CD4-positive, CD25-positive, alpha-beta regulatory T cell (primary cell): ENCODE results near the gene CRLF2. TPM values are rescaled to one million over a fixed set of nuclear protein-coding genes. Genes with fewer than 3 reads are reported as not detected.
"Not testable (repeated sequence)": the region's sequence is repeated elsewhere in the genome, so short reads cannot be mapped to it uniquely, and the experiment has no call there.

Source experiments
- ATAC-seq, 2 donors: fragments of 150-1000 bp; cut with Tn5 transposase; one replicate each; pipeline ENCODE4 v1.10.0; 2021; ENCODE audit warnings: low read depth in 2 of 2, moderate number of reproducible peaks in 2 of 2, moderate library complexity in 1 of 2
- DNase-seq, 3 donors: peaks; one replicate each; pipeline versions ENCODE4 v3.0.0 to v3.0.0-alpha.2; 2012 to 2022; ENCODE audit warnings: mixed read lengths in 1 of 3
- H3K27ac ChIP-seq: one replicate; pipeline ENCODE4 v1.7.0; 2013; ENCODE audit warnings: mild to moderate bottlenecking, low read length; ENCODE audit not compliant: insufficient read depth, poor library complexity, severe bottlenecking
- H3K27me3 ChIP-seq: one replicate; pipeline ENCODE4 v1.7.0; 2013; ENCODE audit warnings: low read length; ENCODE audit not compliant: control insufficient read depth, insufficient read depth
- H3K36me3 ChIP-seq: one replicate; pipeline ENCODE4 v1.7.0; 2013; ENCODE audit warnings: mild to moderate bottlenecking, low read length, moderate library complexity; ENCODE audit not compliant: control insufficient read depth, insufficient read depth
- H3K4me1 ChIP-seq: 2 replicates; pipeline ENCODE4 v1.7.0; 2013; ENCODE audit warnings: mild to moderate bottlenecking, low read length; ENCODE audit not compliant: insufficient read depth, control insufficient read depth, poor library complexity, severe bottlenecking
- H3K4me3 ChIP-seq: one replicate; pipeline ENCODE4 v1.7.0; 2013; ENCODE audit warnings: low read depth, mild to moderate bottlenecking, low read length, moderate library complexity
- H3K9me3 ChIP-seq, 2 experiments: 1 replicate in 1 of 2; 2 replicates in 1 of 2; pipeline ENCODE4 v1.7.0; 2013; ENCODE audit warnings: low read length in 2 of 2, mild to moderate bottlenecking in 1 of 2, moderate library complexity in 1 of 2; ENCODE audit not compliant: control insufficient read depth in 2 of 2
- H3K27ac Mint-ChIP-seq, 3 donors: one replicate each; pipeline ENCODE4 v1.8.0; 2020 to 2022; ENCODE audit warnings: mild to moderate bottlenecking in 3 of 3, mixed read lengths in 3 of 3, moderate library complexity in 2 of 3
- H3K27me3 Mint-ChIP-seq: one replicate; pipeline ENCODE4 v1.8.0; 2022; ENCODE audit warnings: mild to moderate bottlenecking, mixed read lengths
- H3K36me3 Mint-ChIP-seq: one replicate; pipeline ENCODE4 v1.8.0; 2020; ENCODE audit warnings: mixed read lengths
- H3K4me1 Mint-ChIP-seq, 4 donors: one replicate each; pipeline ENCODE4 v1.8.0; 2020 to 2022; ENCODE audit warnings: mixed read lengths in 4 of 4, mild to moderate bottlenecking in 1 of 4
- H3K4me3 Mint-ChIP-seq, 4 donors: one replicate each; pipeline ENCODE4 v1.8.0; 2020 to 2022; ENCODE audit warnings: mild to moderate bottlenecking in 4 of 4, mixed read lengths in 4 of 4, moderate library complexity in 3 of 4
- H3K9me3 Mint-ChIP-seq, 7 donors: one replicate each; pipeline ENCODE4 v1.8.0; 2020 to 2022; ENCODE audit warnings: mixed read lengths in 7 of 7, mild to moderate bottlenecking in 3 of 7, moderate library complexity in 2 of 7
- polyA plus RNA-seq, 4 donors: library from polyadenylated mRNA; unstranded; fragments of 300-500 nt; fragmentation: Illumina TruSeq; gene quantifications; one replicate each; pipeline ENCODE4 v1.2.3, GENCODE V29; 2021
- total RNA-seq: library from RNA; stranded (reverse); gene quantifications from one replicate; pipeline ENCODE4 v1.2.3, GENCODE V29; 2022

The CRLF2 gene
- total RNA-seq (1.2 TPM), polyA plus RNA-seq (1 to 10 TPM in 1 of 4 donors, not detected in 3; 1.4 TPM)

GRCh38 chrX:1212532-1212931, at the start of gene CRLF2:
Gene CRLF2 (minus strand): TSS chrX:1212649. CDS start chrX:1212634, 15 bp downstream.
- Mint-ChIP-seq H3K4me1 (peaks cover 14 to 34% (median 20%) of the 10 kb centered on the region in 4 donors), H3K36me3 (no peaks in the 10 kb centered on the region), H3K9me3 (peaks cover 0 to 6% (median 0%) of the 10 kb centered on the region in 7 donors), H3K27ac (peak within 1 kb of the TSS in 2 of 3 donors; percentile 34 to 48), H3K4me3 (peak within 1 kb of the TSS; percentile 65 to 79 (median 72)), H3K27me3 (peaks cover 10% of the 10 kb centered on the region)
- DNase-seq = peak in 1 of 3 donors; percentile 66
- Histone ChIP-seq H3K36me3 (no peaks in the 10 kb centered on the region), H3K27me3 (no peaks in the 10 kb centered on the region), H3K4me3 (peak within 1 kb of the TSS; percentile 50), H3K4me1 (peaks cover 12% of the 10 kb centered on the region), H3K27ac (peak within 1 kb of the TSS; percentile 41), H3K9me3 (no peaks in the 10 kb centered on the region)
- peak; percentile 33 to 34 for ATAC-seq

GRCh38 chrX:1261771-1262170, 49.3 kb upstream of the CRLF2 start:
- not testable (repeated sequence) for H3K27me3 ChIP-seq, H3K27me3 Mint-ChIP-seq, H3K4me3 Mint-ChIP-seq, ATAC-seq, H3K27ac Mint-ChIP-seq, H3K36me3 ChIP-seq, H3K27ac ChIP-seq, H3K9me3 Mint-ChIP-seq, H3K4me1 Mint-ChIP-seq, H3K4me1 ChIP-seq, DNase-seq, H3K9me3 ChIP-seq, H3K4me3 ChIP-seq, H3K36me3 Mint-ChIP-seq

- no peaks in the 10 kb centered on the region for H3K4me1 Mint-ChIP-seq
- no peaks in the 10 kb centered on the region for H3K36me3 ChIP-seq
- H3K4me1 ChIP-seq = no peaks in the 10 kb centered on the region
- H3K4me3 ChIP-seq = no peak overlapping the region
- peaks cover 0 to 2% (median 0%) of the 10 kb centered on the region in 7 donors for H3K9me3 Mint-ChIP-seq
- no peak overlapping the region for H3K27ac ChIP-seq
- DNase-seq (no peak), ATAC-seq (no peak)
- H3K27me3 Mint-ChIP-seq = no peaks in the 10 kb centered on the region
- H3K4me3 Mint-ChIP-seq = no peak overlapping the region
- no peaks in the 10 kb centered on the region for H3K27me3 ChIP-seq
- H3K9me3 ChIP-seq = no peaks in the 10 kb centered on the region
- H3K27ac Mint-ChIP-seq = no peak overlapping the region
- H3K36me3 Mint-ChIP-seq = no peaks in the 10 kb centered on the region
Measured at GRCh38 chrX:1261285-1261684, 48.8 kb upstream of the CRLF2 start.

- Mint-ChIP-seq H3K4me3 (no peak overlapping the region), H3K4me1 (peaks cover 6 to 22% (median 16%) of the 10 kb centered on the region in 4 donors), H3K36me3 (no peaks in the 10 kb centered on the region), H3K27ac (peak overlapping the region in 1 of 3 donors; percentile 20), H3K27me3 (no peaks in the 10 kb centered on the region), H3K9me3 (peaks cover 0 to 9% (median 0%) of the 10 kb centered on the region in 7 donors)
- H3K9me3 ChIP-seq = no peaks in the 10 kb centered on the region
- no peaks in the 10 kb centered on the region for H3K27me3 ChIP-seq
- DNase-seq (no peak), ATAC-seq (no peak)
- no peak overlapping the region for H3K4me3 ChIP-seq
- no peak overlapping the region for H3K27ac ChIP-seq
- H3K4me1 ChIP-seq = peaks cover 12% of the 10 kb centered on the region
- no peaks in the 10 kb centered on the region for H3K36me3 ChIP-seq
Measured at GRCh38 chrX:1252861-1253260, 40.4 kb upstream of the CRLF2 start.

- Mint-ChIP-seq H3K9me3 (peaks cover 0 to 9% (median 0%) of the 10 kb centered on the region in 7 donors), H3K36me3 (no peaks in the 10 kb centered on the region), H3K27me3 (peaks cover 4% of the 10 kb centered on the region), H3K4me3 (peak overlapping the region; percentile 50 to 79 (median 66)), H3K4me1 (peaks cover 8 to 31% (median 19%) of the 10 kb centered on the region in 4 donors), H3K27ac (peak overlapping the region; percentile 54 to 92 (median 83))
- Histone ChIP-seq H3K27me3 (no peaks in the 10 kb centered on the region), H3K4me1 (peaks cover 12% of the 10 kb centered on the region), H3K36me3 (no peaks in the 10 kb centered on the region), H3K27ac (peak overlapping the region; percentile 36), H3K4me3 (peak overlapping the region; percentile 64), H3K9me3 (no peaks in the 10 kb centered on the region)
- DNase-seq (peak in 2 of 3 donors; percentile 22 to 90), ATAC-seq (peak; percentile 81 to 84)
Measured at GRCh38 chrX:1249101-1249887, 36.8 kb upstream of the CRLF2 start.

GRCh38 chrX:1248331-1249061, 36.0 kb upstream of the CRLF2 start:
- peaks cover 11 to 38% (median 19%) of the 10 kb centered on the region in 4 donors for H3K4me1 Mint-ChIP-seq
- Histone ChIP-seq H3K4me1 (peaks cover 14% of the 10 kb centered on the region), H3K9me3 (no peaks in the 10 kb centered on the region), H3K27me3 (no peaks in the 10 kb centered on the region), H3K4me3 (peak overlapping the region; percentile 64), H3K27ac (peak overlapping the region; percentile 36), H3K36me3 (no peaks in the 10 kb centered on the region)
- no peaks in the 10 kb centered on the region for H3K36me3 Mint-ChIP-seq
- peak overlapping the region in 2 of 3 donors; percentile 83 to 92 for H3K27ac Mint-ChIP-seq
- peaks cover 4% of the 10 kb centered on the region for H3K27me3 Mint-ChIP-seq
- ATAC-seq (peak in 1 of 2 donors; percentile 7), DNase-seq (peak in 1 of 3 donors; percentile 27)
- peaks cover 0 to 9% (median 0%) of the 10 kb centered on the region in 7 donors for H3K9me3 Mint-ChIP-seq
- no peak overlapping the region for H3K4me3 Mint-ChIP-seq

- no peaks in the 10 kb centered on the region for H3K27me3 ChIP-seq
- Mint-ChIP-seq H3K4me3 (peak overlapping the region; percentile 39 to 77 (median 67)), H3K27me3 (peaks cover 4% of the 10 kb centered on the region), H3K36me3 (no peaks in the 10 kb centered on the region), H3K9me3 (peaks cover 0 to 4% (median 0%) of the 10 kb centered on the region in 7 donors), H3K4me1 (peaks cover 11 to 41% (median 19%) of the 10 kb centered on the region in 4 donors), H3K27ac (peak overlapping the region in 2 of 3 donors; percentile 29 to 62)
- H3K36me3 ChIP-seq = no peaks in the 10 kb centered on the region
- peaks cover 16% of the 10 kb centered on the region for H3K4me1 ChIP-seq
- no peak overlapping the region for H3K4me3 ChIP-seq
- ATAC-seq (peak; percentile 39 to 40), DNase-seq (peak; percentile 43 to 86 (median 63))
- H3K27ac ChIP-seq = no peak overlapping the region
- no peaks in the 10 kb centered on the region for H3K9me3 ChIP-seq
Measured at GRCh38 chrX:1246816-1247215, 34.4 kb upstream of the CRLF2 start.
